AG20443 (cell line): ENCODE results near the gene MIEN1.
A peak's percentile ranks its signal among the peaks of the same experiment; 100 is the strongest.
"Not testable (repeated sequence)": the region's sequence is repeated elsewhere in the genome, so short reads cannot be mapped to it uniquely, and the experiment has no call there.

Source experiments
- DNase-seq: peaks from one replicate; pipeline ENCODE4 v3.0.0; 2012; ENCODE audit warnings: low spot score, mixed read lengths

The MIEN1 gene

DNA sequence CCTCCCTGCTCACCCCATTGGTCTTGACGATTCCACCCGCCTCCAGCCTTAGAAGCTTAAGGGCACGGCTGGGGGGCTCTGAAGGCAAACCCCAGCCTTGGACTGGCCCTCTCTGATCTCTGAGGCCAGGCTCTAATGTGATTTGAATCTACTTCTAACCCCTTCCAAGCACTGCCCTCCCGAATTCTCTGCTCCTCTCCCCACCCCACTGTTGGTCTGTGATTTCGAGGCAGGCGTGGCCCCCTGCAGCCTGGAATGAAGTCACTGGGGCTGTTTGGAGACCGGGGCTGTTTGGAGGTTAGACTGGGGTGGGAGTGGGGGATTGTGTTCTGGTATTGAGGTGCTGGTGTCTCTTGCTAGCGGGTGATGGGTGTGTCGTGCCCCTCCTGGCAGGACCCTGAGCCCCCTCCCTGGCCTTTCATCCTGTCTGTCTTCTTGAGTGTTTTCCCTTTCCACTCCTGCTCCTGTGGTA is 9.6 kb upstream of the MIEN1 start:
- DNase-seq: no peak

DNA sequence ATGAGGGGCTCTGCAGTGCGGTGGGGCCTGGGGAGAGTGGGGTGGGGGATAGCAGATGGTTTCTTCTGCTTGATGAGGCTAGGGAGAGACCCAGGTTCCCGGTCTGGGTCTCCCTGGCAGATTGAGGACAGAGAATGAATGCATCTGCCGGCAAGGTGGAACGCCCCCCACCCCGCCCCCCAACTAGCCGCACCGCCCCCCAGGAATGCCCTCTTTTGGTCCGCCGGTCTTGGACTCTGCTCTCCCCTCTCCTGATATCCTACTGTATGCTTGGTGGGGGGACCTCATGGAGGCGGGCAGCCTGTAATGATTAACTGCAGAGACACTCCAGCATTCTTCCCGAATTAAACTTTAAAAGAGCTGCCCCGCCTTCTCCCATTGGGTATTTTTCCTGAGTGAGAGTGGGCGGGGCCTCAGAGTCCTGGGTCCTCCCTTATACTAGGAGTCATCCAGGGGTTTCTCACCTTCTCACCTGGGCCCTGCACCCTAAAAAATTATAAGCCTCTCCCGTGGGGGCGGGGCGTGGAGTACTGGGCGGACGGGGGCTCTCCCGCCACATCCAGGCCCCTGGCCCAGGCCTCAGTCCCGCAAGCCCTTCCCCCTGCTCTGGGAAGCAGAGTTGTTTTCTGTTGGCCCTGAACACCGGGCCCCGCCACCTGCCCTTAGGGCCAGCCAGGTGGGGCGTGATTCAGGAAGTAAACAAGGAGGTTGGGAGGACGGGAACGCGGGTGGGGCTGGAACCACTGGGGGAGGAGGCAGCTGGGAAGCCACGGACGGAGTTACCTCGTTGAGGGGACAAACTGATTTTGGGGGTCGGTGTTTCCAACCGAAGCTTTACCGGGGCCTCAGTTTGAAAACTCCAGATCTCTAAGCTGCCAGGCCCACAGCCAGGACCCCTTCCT is 8.9 kb upstream of the MIEN1 start:
- peak; percentile 73 for DNase-seq

DNA sequence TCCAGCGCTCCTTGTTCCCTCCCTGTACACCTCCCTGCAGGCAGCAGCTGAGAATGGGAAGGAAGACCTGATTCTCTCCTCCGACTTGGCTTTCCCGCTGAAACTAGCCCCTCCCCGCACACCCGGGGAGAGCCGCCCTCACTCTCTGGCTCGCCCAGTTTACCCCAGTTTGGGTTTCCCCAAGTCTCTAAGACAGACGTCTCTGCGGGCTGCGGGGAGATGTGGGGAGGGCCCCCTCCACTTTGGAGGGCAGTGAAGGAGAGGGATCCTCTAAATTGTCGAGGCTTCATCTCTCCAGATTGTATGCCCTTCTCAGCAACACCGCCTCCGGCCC is 8.2 kb upstream of the MIEN1 start:
- DNase-seq: no peak

GRCh38 chr17:39737760-39738567 is 7.6 kb upstream of the MIEN1 start, which contains the start of gene GRB7:
Gene GRB7 (plus strand): TSS chr17:39737938. CDS start chr17:39742302, 4,364 bp downstream.
- DNase-seq: no peak

DNA sequence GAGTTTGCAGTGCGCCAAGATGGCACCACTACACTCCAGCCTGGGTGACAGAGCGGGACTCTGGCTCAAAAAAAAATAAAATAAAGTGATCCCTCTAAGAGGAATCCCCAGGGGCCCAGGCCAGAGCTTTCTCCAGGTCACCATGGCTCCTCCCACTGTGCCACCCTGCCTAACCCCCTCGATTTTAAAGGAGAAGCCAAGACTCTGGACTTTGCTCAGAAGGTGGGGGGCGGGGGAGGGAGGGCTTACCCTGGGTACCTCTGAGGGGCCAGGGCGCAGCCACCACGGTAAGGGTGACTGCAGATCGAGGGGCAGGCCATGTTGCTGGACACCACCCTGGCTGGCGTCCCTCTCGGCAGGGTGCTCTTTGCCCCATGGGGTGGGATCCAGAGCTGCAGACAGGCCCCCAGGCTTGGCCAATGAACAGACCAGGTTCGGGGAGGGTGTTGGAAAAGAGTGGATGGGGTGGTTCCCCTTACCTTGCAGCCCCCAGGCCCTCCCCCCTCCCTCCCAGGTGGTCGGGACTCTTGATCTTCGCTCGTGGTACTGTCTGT is 7.0 kb upstream of the MIEN1 start:
- DNase-seq: no peak

DNA sequence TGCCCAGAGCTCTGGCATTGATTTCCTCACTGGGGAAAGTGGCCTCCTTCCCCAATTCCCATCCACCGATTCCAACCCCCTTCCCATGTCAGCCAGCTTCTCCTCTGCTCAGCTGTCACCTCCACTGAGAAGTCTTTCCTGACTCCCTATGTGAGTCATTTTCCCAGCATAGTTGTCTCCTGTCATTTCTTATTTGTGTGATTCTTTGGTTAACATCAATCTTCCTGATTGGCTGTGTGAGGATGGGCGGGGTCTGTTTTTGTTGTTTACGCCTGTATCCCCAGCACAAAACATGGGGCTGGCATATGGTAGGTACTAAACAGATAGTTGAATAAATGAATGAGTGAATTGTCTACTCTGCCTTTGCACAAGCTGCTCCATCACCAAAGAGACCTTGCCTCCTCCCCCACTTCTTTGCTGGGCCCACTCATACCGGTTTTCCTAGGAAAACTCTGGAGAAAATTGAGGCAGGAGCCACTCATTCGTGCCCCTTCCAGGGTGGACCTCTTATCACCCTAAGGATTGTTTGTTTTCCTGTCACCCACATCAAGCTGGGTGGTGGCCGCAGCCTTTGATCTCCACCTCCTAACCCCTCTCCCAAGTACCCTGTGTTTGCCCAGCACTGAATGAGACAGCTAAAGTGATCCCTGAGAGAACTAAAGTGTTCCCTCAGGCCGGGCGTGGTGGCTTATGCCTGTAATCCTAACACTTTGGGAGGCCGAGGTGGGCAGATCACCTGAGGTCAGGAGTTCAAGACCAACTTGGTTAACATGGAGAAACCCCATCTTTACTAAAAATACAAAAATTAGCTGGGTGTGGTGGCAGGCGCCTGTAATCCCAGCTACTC is 6.2 kb upstream of the MIEN1 start:
- DNase-seq: no peak

- no peak for DNase-seq
Measured at GRCh38 chr17:39735882-39736281, 5.5 kb upstream of the MIEN1 start.

DNA sequence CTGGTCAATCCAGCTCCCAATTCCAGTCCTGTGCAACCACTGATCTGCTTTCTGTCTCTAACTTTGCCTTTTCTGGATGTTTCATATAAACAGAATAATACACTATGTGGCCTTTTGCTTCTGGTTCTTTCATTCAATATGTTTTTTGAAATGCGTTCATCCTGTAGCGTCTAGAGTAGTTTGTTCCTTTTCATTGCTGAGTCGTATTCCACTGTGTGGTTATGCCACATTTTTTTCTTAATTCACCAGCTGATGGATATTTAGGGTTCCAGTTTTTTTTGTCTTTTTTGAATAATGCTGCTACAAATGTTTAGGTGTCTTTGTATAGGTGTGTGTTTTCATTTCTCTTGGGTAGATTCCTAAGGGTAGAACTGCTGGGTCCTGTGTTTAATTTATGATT is 2.3 kb upstream of the MIEN1 start:
- DNase-seq: no peak

GRCh38 chr17:39729280-39729851 is 966 bp downstream of the MIEN1 start:
- DNase-seq: no peak

DNA sequence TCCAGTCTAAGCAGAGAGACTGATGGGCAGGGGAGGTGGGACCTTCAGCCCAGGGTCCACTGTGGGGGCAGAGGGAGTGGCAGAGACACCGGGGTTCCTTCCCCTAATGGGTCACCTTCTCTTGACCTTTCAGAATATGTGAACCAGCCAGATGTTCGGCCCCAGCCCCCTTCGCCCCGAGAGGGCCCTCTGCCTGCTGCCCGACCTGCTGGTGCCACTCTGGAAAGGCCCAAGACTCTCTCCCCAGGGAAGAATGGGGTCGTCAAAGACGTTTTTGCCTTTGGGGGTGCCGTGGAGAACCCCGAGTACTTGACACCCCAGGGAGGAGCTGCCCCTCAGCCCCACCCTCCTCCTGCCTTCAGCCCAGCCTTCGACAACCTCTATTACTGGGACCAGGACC is 2.8 kb downstream of the MIEN1 start:
- DNase-seq: no peak

DNA sequence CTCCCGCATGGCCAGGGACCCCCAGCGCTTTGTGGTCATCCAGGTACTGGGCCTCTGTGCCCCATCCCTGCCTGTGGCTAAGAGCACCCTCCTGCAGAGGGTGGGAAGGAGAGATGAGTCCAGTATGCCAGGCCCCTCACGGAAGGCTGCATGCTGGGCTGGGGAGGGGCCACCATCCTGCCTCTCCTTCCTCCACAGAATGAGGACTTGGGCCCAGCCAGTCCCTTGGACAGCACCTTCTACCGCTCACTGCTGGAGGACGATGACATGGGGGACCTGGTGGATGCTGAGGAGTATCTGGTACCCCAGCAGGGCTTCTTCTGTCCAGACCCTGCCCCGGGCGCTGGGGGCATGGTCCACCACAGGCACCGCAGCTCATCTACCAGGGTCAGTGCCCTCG is 3.7 kb downstream of the MIEN1 start:
- DNase-seq: no peak

DNA sequence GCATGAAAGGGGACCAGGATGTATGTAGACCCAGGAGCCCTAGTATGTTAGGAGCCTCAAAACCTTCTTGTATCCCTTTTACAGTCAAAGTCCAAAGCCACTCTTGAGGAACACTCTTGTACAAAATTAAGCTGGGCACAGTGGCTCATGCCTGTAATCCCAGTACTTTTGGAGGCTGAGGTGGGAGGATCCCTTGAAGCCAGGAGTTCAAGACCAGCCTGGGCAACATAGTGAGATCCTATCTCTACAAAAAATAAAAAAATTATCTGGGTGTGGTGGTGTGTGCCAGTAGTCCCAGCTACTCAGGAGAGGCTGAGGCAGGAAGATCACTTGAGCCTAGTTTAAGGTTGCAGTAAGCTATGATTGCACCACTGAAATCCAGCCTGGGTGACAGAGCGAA is 4.4 kb downstream of the MIEN1 start:
- DNase-seq: not testable (repeated sequence)

- no peak for DNase-seq
Measured at GRCh38 chr17:39724731-39725130, 5.6 kb downstream of the MIEN1 start.

DNA sequence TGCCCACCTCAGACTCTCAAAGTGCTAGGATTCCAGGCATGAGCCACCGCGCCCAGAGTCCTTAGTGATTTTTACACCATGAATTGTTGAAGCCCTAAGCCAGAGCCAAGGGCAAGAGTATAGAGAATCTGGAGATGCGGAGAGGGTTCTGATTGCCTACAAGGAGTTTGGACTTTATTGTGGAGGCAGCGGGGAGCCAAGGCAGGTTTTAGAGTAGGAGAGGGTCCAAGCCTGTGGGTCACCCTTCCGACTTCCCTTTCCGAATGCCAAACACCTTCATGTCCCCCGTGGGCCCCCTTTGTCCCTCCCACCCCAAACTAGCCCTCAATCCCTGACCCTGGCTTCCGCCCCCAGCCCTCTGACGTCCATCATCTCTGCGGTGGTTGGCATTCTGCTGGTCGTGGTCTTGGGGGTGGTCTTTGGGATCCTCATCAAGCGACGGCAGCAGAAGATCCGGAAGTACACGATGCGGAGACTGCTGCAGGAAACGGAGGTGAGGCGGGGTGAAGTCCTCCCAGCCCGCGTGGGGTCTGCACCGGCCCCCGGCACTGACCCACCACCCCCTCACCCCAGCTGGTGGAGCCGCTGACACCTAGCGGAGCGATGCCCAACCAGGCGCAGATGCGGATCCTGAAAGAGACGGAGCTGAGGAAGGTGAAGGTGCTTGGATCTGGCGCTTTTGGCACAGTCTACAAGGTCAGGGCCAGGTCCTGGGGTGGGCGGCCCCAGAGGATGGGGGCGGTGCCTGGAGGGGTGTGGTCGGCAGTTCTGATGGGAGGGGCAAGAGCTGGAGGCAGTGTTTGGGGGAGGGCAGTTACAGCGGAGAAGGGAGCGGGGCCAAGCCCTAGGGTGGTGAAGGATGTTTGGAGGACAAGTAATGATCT is 7.1 kb downstream of the MIEN1 start:
- peak; percentile 44 for DNase-seq

GRCh38 chr17:39722104-39722503 is 8.2 kb downstream of the MIEN1 start:
- DNase-seq: no peak

GRCh38 chr17:39719563-39720355 is 10.6 kb downstream of the MIEN1 start:
- no peak for DNase-seq

- no peak for DNase-seq
Measured at GRCh38 chr17:39717660-39718059, 12.7 kb downstream of the MIEN1 start.

- no peak for DNase-seq
Measured at GRCh38 chr17:39716879-39717536, 13.3 kb downstream of the MIEN1 start.
